Measurements from ENCODE around the gene WNT9A.

WNT9A gene

GRCh38 chr1:227926896-227927885 lies 20.5 kb downstream of the WNT9A start:
- peaks cover 0 to 23% (median 13%) of the 10 kb centered on the region in 10 experiments; a peak in 11 of 20 replicates for H3K4me1 ChIP-seq
- H3K9ac ChIP-seq: no peak overlapping the region
- peaks cover 0 to 6% (median 0%) of the 10 kb centered on the region in 11 experiments; a peak in 1 of 22 replicates for H4K20me1 ChIP-seq
- no peaks in the 10 kb centered on the region for H3K9me3 ChIP-seq (replicated peaks in 1 of 11)
- no peak overlapping the region for H3K4me3 ChIP-seq
- no peaks in the 10 kb centered on the region for H3K36me3 ChIP-seq
- H3K27me3 ChIP-seq: no peaks in the 10 kb centered on the region
- H3K4me2 ChIP-seq: no peak overlapping the region
- H3K27ac ChIP-seq: no peak overlapping the region
- TF ChIP-seq Cebpa-rat (IDR thresholded peaks at IDR 0.05): no peak

GRCh38 chr1:227926216-227926791 lies 21.4 kb downstream of the WNT9A start:
- Histone ChIP-seq H3K4me1 (peaks cover 0 to 18% (median 12%) of the 10 kb centered on the region in 10 experiments; a peak in 11 of 20 replicates), H3K27me3 (no peaks in the 10 kb centered on the region), H4K20me1 (peaks cover 0 to 11% (median 0%) of the 10 kb centered on the region in 11 experiments; a peak in 1 of 22 replicates), H3K4me2 (no peak overlapping the region), H3K36me3 (no peaks in the 10 kb centered on the region), H3K9me3 (replicated peaks in 1 of 11) (no peaks in the 10 kb centered on the region), H3K4me3 (no peak overlapping the region), H3K27ac (no peak overlapping the region), H3K9ac (no peak overlapping the region)
- TF ChIP-seq Cebpa-rat (IDR thresholded peaks at IDR 0.05): no peak

- TF ChIP-seq Cebpa-rat (IDR thresholded peaks at IDR 0.05): no peak
- Histone ChIP-seq H3K4me2 (no peak overlapping the region), H3K4me1 (peaks cover 0 to 12% (median 7%) of the 10 kb centered on the region in 10 experiments; a peak in 11 of 20 replicates), H4K20me1 (peaks cover 0 to 16% (median 0%) of the 10 kb centered on the region in 11 experiments; a peak in 1 of 22 replicates), H3K27me3 (no peaks in the 10 kb centered on the region), H3K27ac (no peak overlapping the region), H3K9ac (no peak overlapping the region), H3K9me3 (replicated peaks in 1 of 11) (no peaks in the 10 kb centered on the region), H3K4me3 (no peak overlapping the region), H3K36me3 (no peaks in the 10 kb centered on the region)
Observed at GRCh38 chr1:227925582-227926198, 22.0 kb downstream of the WNT9A start.

GRCh38 chr1:227924833-227925574 lies 22.7 kb downstream of the WNT9A start:
- H4K20me1 ChIP-seq: peaks cover 0 to 16% (median 0%) of the 10 kb centered on the region in 11 experiments; a peak in 1 of 22 replicates
- H3K4me1 ChIP-seq: peaks cover 0 to 8% (median 1%) of the 10 kb centered on the region in 10 experiments; a peak in 8 of 20 replicates
- no peak overlapping the region for H3K27ac ChIP-seq
- no peak overlapping the region for H3K4me2 ChIP-seq
- no peak for TF ChIP-seq Cebpa-rat (IDR thresholded peaks at IDR 0.05)
- no peak overlapping the region for H3K9ac ChIP-seq
- H3K36me3 ChIP-seq: no peaks in the 10 kb centered on the region
- no peaks in the 10 kb centered on the region for H3K27me3 ChIP-seq
- no peak overlapping the region for H3K4me3 ChIP-seq
- H3K9me3 ChIP-seq (replicated peaks in 1 of 11): no peaks in the 10 kb centered on the region

- H3K9me3 ChIP-seq (replicated peaks in 1 of 11): no peaks in the 10 kb centered on the region
- no peak overlapping the region for H3K27ac ChIP-seq
- no peak for TF ChIP-seq Cebpa-rat (IDR thresholded peaks at IDR 0.05)
- H3K4me1 ChIP-seq: peaks cover 0 to 11% (median 0%) of the 10 kb centered on the region in 10 experiments; a peak in 4 of 20 replicates
- no peak overlapping the region for H3K4me2 ChIP-seq
- no peaks in the 10 kb centered on the region for H3K27me3 ChIP-seq
- peaks cover 0 to 16% (median 0%) of the 10 kb centered on the region in 11 experiments; a peak in 1 of 22 replicates for H4K20me1 ChIP-seq
- H3K36me3 ChIP-seq: no peaks in the 10 kb centered on the region
- no peak overlapping the region for H3K4me3 ChIP-seq
- no peak overlapping the region for H3K9ac ChIP-seq
Observed at GRCh38 chr1:227924168-227924832, 23.4 kb downstream of the WNT9A start.

GRCh38 chr1:227923353-227924167 lies 24.2 kb downstream of the WNT9A start:
- Histone ChIP-seq H3K36me3 (no peaks in the 10 kb centered on the region), H3K4me3 (no peak overlapping the region), H3K27me3 (no peaks in the 10 kb centered on the region), H3K9me3 (replicated peaks in 1 of 11) (no peaks in the 10 kb centered on the region), H4K20me1 (peaks cover 0 to 16% (median 0%) of the 10 kb centered on the region in 11 experiments; a peak in 1 of 22 replicates), H3K4me2 (no peak overlapping the region), H3K4me1 (peaks cover 0 to 11% (median 0%) of the 10 kb centered on the region in 10 experiments; a peak in 4 of 20 replicates), H3K9ac (no peak overlapping the region), H3K27ac (no peak overlapping the region)
- no peak for TF ChIP-seq Cebpa-rat (IDR thresholded peaks at IDR 0.05)

GRCh38 chr1:227922501-227923352 lies 25.0 kb downstream of the WNT9A start:
- Histone ChIP-seq H3K4me3 (no peak overlapping the region), H3K9ac (no peak overlapping the region), H4K20me1 (peaks cover 0 to 16% (median 0%) of the 10 kb centered on the region in 11 experiments; a peak in 1 of 22 replicates), H3K4me1 (peaks cover 0 to 11% (median 0%) of the 10 kb centered on the region in 10 experiments; a peak in 4 of 20 replicates), H3K36me3 (no peaks in the 10 kb centered on the region), H3K27ac (no peak overlapping the region), H3K4me2 (no peak overlapping the region), H3K9me3 (replicated peaks in 1 of 11) (no peaks in the 10 kb centered on the region), H3K27me3 (no peaks in the 10 kb centered on the region)
- TF ChIP-seq Cebpa-rat (IDR thresholded peaks at IDR 0.05): no peak
